GM12873 (cell line): ENCODE results near the gene TNIK.

Source experiments
- CTCF ChIP-seq: IDR thresholded peaks from 2 replicates; pipeline ENCODE4 v1.5.1; 2012; ENCODE audit warnings: low read depth, mild to moderate bottlenecking, moderate library complexity, low read length, control low read depth; ENCODE audit not compliant: insufficient read depth; ENCODE audit errors: missing control alignments

Gene TNIK

GRCh38 chr3:171444001-171444690 is 16.1 kb downstream of the TNIK start:
- no peak for TF ChIP-seq CTCF

- no peak for TF ChIP-seq CTCF
These were observed 16.8 kb downstream of the TNIK start for GRCh38 chr3:171443211-171443957.

DNA sequence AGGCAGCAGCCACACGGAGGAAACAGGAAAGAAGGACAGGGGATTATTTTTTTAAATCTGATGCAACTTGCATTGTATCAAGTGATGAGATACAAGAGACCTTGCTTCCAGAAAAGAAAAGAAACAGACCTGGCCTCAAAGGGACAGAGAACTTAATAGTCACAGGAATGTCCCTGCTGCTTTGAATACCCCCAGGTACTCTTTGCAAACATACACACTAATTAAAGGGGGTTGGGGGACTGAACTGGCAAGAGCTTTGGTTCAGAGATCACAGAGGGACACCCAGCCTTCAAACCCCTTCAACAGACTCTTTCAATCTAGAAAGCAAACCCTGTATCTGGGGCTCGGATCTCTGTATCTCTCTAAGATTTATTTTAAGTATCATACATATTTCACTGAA is 18.0 kb downstream of the TNIK start:
- no peak for TF ChIP-seq CTCF

DNA sequence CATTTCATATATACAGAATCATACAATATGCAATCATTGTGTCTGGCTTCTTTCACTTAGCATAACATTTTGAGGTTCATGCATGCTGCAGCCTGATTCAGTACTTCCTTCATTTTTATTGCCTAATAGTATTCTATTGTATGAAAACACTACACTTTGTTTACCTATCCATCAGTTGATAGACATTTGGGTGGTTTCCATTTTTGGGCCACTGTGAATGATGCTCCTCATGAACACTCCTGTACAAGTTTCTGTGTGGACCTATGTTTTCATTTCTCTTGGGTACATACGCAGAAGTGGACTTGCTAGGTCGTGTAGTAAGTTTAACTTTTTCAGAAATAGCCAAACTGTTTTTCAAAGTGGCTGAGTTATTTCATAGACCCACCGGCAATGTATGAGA is 18.8 kb downstream of the TNIK start:
- TF ChIP-seq CTCF: no peak

- TF ChIP-seq CTCF: no peak
These were observed 20.2 kb downstream of the TNIK start for GRCh38 chr3:171439996-171440395.

- no peak for TF ChIP-seq CTCF
These were observed 23.0 kb downstream of the TNIK start for GRCh38 chr3:171437115-171437756.

DNA sequence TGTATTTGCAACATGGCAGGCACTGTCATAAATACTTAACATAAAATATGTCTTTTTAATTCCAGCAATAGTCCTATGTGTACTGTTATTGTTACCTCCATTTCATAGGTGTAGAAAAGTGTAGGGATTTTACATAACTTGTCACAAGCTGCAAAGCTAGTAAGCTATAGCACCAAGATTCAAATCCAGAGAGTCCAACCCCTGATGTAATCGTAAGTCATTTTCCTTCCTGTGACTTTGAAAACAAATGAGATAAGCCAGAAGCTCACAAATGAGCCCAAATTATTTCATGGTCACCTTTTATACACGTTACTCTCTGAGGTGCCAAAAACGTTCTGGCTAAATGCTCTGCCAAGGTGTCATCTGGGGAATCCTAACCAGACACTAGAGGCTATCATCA is 23.8 kb downstream of the TNIK start:
- TF ChIP-seq CTCF: no peak
